Motor neuron (in vitro differentiated cells): Measurements from ENCODE around the gene AWAT1. TPM values are rescaled to one million over a fixed set of nuclear protein-coding genes. Genes with fewer than 3 reads are reported as not detected.

Experiments used
- ATAC-seq, 8 experiments: fragments of 200-7000 bp; cut with Tn5 transposase; replicated peaks in 6 of 8; 2 replicates each; pipeline ENCODE4 v1.8.0; 2021; ENCODE audit warnings: mild to moderate bottlenecking in 8 of 8, moderate library complexity in 8 of 8
- H3K27ac ChIP-seq, 2 donors: fragments of 250-450 bp; sonication (Bioruptor Pico); 2 replicates each; pipeline ENCODE4 v1.9.0; 2021; ENCODE audit warnings: antibody characterized with exemption in 2 of 2, mild to moderate bottlenecking in 2 of 2, moderate library complexity in 1 of 2
- H3K4me1 ChIP-seq, 2 donors: fragments of 250-450 bp; sonication (Bioruptor Pico); replicated peaks in 1 of 2; 2 replicates each; pipeline ENCODE4 v1.6.1; 2021; ENCODE audit warnings: antibody characterized with exemption in 2 of 2, mild to moderate bottlenecking in 2 of 2, moderate library complexity in 1 of 2
- H3K4me3 ChIP-seq, 5 donors: fragments of 250-450 bp; sonication (Bioruptor Pico); 2 replicates each; pipeline ENCODE4 v1.9.0; 2021; ENCODE audit warnings: antibody characterized with exemption in 5 of 5, mild to moderate bottlenecking in 5 of 5, moderate library complexity in 4 of 5
- WGBS, 10 experiments: fragments of 450-650 bp; shearing (Covaris generic); methylation state at CpG; one replicate each; pipeline ENCODE4 v1.0.0; 2022; 5-methylcytosine and 5-hydroxymethylcytosine counted together
- in situ Hi-C, 9 experiments: fragments of 400-800 bp; cut with MboI; loops; one replicate each; pipeline ENCODE4 v1.15.0; 2021; ENCODE audit warnings: low sequenced_read_pairs in 9 of 9, low pct_unique_long_range_greater_than_20kb in 2 of 9; ENCODE audit not compliant: unreplicated experiment in 9 of 9
- total RNA-seq, 8 experiments: library from RNA; unstranded; fragments of 300-600 nt; gene quantifications; 2 replicates each; pipeline versions ENCODE4 v1.2.3 to v1.2.4, GENCODE V29; 2022

The AWAT1 gene
- total RNA-seq, 8 experiments from 2014 or later: not detected

GRCh38 chrX:70279081-70279480 lies 44.6 kb downstream of the AWAT1 start:
- ATAC-seq: no peak
- Histone ChIP-seq H3K4me3 (no peak overlapping the region), H3K27ac (no peak overlapping the region), H3K4me1 (no peaks in the 10 kb centered on the region)
- WGBS, 10 experiments: 31 to 100% (median 72%) methylated on average over 1 to 3 of the region's 3 CpGs; no CpG with 5 or more reads in 6 of the 10 experiments
- in situ Hi-C loops: no loop called here

- no peak for ATAC-seq
- no peak overlapping the region for H3K27ac ChIP-seq
- H3K4me1 ChIP-seq: no peaks in the 10 kb centered on the region
- in situ Hi-C loops: no loop called here
- 83 to 100% methylated on average over 1 to 2 of the region's 3 CpGs; no CpG with 5 or more reads in 8 of the 10 experiments for WGBS, 10 experiments
- no peak overlapping the region for H3K4me3 ChIP-seq
Observed at GRCh38 chrX:70280573-70280972, 46.1 kb downstream of the AWAT1 start.

GRCh38 chrX:70281951-70282350 lies 47.5 kb downstream of the AWAT1 start, which contains the start of gene RAB41:
RAB41 (plus strand) TSS chrX:70282172; CDS start chrX:70282218, 46 bp downstream.
- Histone ChIP-seq H3K4me1 (no peaks in the 10 kb centered on the region), H3K27ac (no peak within 1 kb of the TSS), H3K4me3 (no peak within 1 kb of the TSS)
- WGBS, 10 experiments: 100% methylated on average over 1 of the region's 21 CpGs; no CpG with 5 or more reads in 8 of the 10 experiments
- ATAC-seq: no peak
- in situ Hi-C loops: no loop called here

GRCh38 chrX:70289168-70289792 lies 54.8 kb downstream of the AWAT1 start:
- H3K4me3 ChIP-seq: peak overlapping the region; percentile 54 to 72 (median 65)
- 0 to 62% (median 34%) methylated on average over 1 to 8 of the region's 11 CpGs; no CpG with 5 or more reads in 7 of the 10 experiments for WGBS, 10 experiments
- ATAC-seq: peak in 2 of 8 experiments; percentile 39 to 42
- in situ Hi-C loops: no loop called here
- peak overlapping the region; percentile 55 to 68 for H3K27ac ChIP-seq
- H3K4me1 ChIP-seq: peaks cover 3% of the 10 kb centered on the region in 2 donors

Other genes with a start within 250 kb of the AWAT1 start
- under 1 TPM in 3 of 8 experiments, not detected in 5; 0.05 to 0.77 (median 0.14) TPM for gene AWAT2, start 184.7 kb upstream of the AWAT1 start, total RNA-seq
- under 1 TPM in 2 of 8 experiments, not detected in 6; 0.22 to 0.24 TPM for gene OTUD6A, start 172.2 kb upstream of the AWAT1 start, total RNA-seq
- gene IGBP1, start 101.2 kb upstream of the AWAT1 start, total RNA-seq: 10 to 100 TPM; 41.1 to 94.4 (median 57.1) TPM
- gene DGAT2L6, start 57.2 kb upstream of the AWAT1 start, total RNA-seq: under 1 TPM in 1 of 8 experiments, not detected in 7; 0.24 TPM
- 1 to 10 TPM in 1 of 8 experiments, under 1 TPM in 5, not detected in 2; 0.11 to 1.2 (median 0.26) TPM for gene P2RY4, start 25.5 kb downstream of the AWAT1 start, total RNA-seq
- gene ARR3, start 33.7 kb downstream of the AWAT1 start, total RNA-seq: 1 to 10 TPM in 2 of 8 experiments, under 1 TPM in 1, not detected in 5; 1.00 to 2.7 (median 1.1) TPM
- 1 to 10 TPM in 1 of 8 experiments, under 1 TPM in 4, not detected in 3; 0.18 to 1.4 (median 0.47) TPM for gene RAB41, start 47.5 kb downstream of the AWAT1 start, total RNA-seq
- gene PDZD11, start 55.3 kb downstream of the AWAT1 start, total RNA-seq: 10 to 100 TPM; 46.9 to 87.1 (median 54.9) TPM
- 10 to 100 TPM in 3 of 8 experiments, 1 to 10 TPM in 4, under 1 TPM in 1; 0.10 to 32.1 (median 1.9) TPM for gene KIF4A, start 55.4 kb downstream of the AWAT1 start, total RNA-seq
- 10 to 100 TPM in 1 of 8 experiments, 1 to 10 TPM in 4, under 1 TPM in 2, not detected in 1; 0.15 to 37.9 (median 5.8) TPM for gene GDPD2, start 188.7 kb downstream of the AWAT1 start, total RNA-seq
- gene DLG3, start 210.2 kb downstream of the AWAT1 start, total RNA-seq: 10 to 100 TPM in 5 of 8 experiments, 1 to 10 TPM in 2, under 1 TPM in 1; 0.61 to 28.7 (median 16.4) TPM